NCI-H69 (cell line): ENCODE data around the gene NTSR2.

Experiments
- DNase-seq: peaks from one replicate; lab custom pipeline; 2025; lab: John Stamatoyannopoulos, UW

The NTSR2 gene

GRCh38 chr2:11699686-11700670, 30.0 kb upstream of the NTSR2 start:
- no peak for DNase-seq

- no peak for DNase-seq
Observed at GRCh38 chr2:11698009-11698922, 28.3 kb upstream of the NTSR2 start.

- DNase-seq = peak; percentile 1
Observed at GRCh38 chr2:11697103-11697871, 27.3 kb upstream of the NTSR2 start.

GRCh38 chr2:11696736-11697102, 26.7 kb upstream of the NTSR2 start:
- DNase-seq = no peak

- no peak for DNase-seq
Observed at GRCh38 chr2:11695576-11695975, 25.6 kb upstream of the NTSR2 start.

GRCh38 chr2:11692966-11693521, 23.0 kb upstream of the NTSR2 start:
- peak; percentile 64 for DNase-seq

GRCh38 chr2:11691076-11691660, 21.2 kb upstream of the NTSR2 start:
- DNase-seq = no peak

- peak; percentile 75 for DNase-seq
Observed at GRCh38 chr2:11688222-11689069, 18.5 kb upstream of the NTSR2 start.

GRCh38 chr2:11687736-11688135, 17.7 kb upstream of the NTSR2 start:
- no peak for DNase-seq

- no peak for DNase-seq
Observed at GRCh38 chr2:11685906-11686470, 16.0 kb upstream of the NTSR2 start.

- peak; percentile 60 for DNase-seq
Observed at GRCh38 chr2:11684894-11685460, 15.0 kb upstream of the NTSR2 start.

- DNase-seq = peak; percentile 13
Observed at GRCh38 chr2:11683966-11684365, 14.0 kb upstream of the NTSR2 start.

- DNase-seq = peak; percentile 26
Observed at GRCh38 chr2:11683476-11683875, 13.5 kb upstream of the NTSR2 start.

- no peak for DNase-seq
Observed at GRCh38 chr2:11682590-11682915, 12.6 kb upstream of the NTSR2 start.

- peak; percentile 47 for DNase-seq
Observed at GRCh38 chr2:11681722-11682589, 12.0 kb upstream of the NTSR2 start.

- no peak for DNase-seq
Observed at GRCh38 chr2:11680901-11681721, 11.1 kb upstream of the NTSR2 start.

GRCh38 chr2:11680182-11680900, 10.3 kb upstream of the NTSR2 start:
- DNase-seq = no peak
